ENCODE data around the gene ZNF165.

The ZNF165 gene

GRCh38 chr6:28105245-28105639 lies 24.9 kb downstream of the ZNF165 start:
- H3K4me3 ChIP-seq (ENCODE audit: low read length in 2 of 2), result peak overlapping the region; percentile 65 to 84
- peak overlapping the region; percentile 92 for H2AFZ ChIP-seq (ENCODE audit: low read length)
- peak overlapping the region; percentile 90 for H3K9ac ChIP-seq (ENCODE audit: low read depth, low read length, poor library complexity)
- no peak overlapping the region for H2AK5ac ChIP-seq (ENCODE audit: low read depth, low read length)
- H3K9me3 ChIP-seq (replicated peaks in 1 of 2; ENCODE audit: control insufficient read depth in 2 of 2, insufficient read depth in 1 of 2, low read depth in 1 of 2, low read length in 2 of 2), result no peaks in the 10 kb centered on the region
- H3K27me3 ChIP-seq (ENCODE audit: control insufficient read depth in 3 of 3, insufficient read depth in 3 of 3, low read depth in 1 of 3, low read length in 3 of 3), result no peaks in the 10 kb centered on the region
- no peak overlapping the region for H3K18ac ChIP-seq (ENCODE audit: low read length)
- H2BK120ac ChIP-seq (ENCODE audit: low read depth, low read length), result no peak overlapping the region
- no peak overlapping the region for H4K8ac ChIP-seq (ENCODE audit: low read depth, low read length)
- H2BK5ac ChIP-seq (ENCODE audit: low read length), result no peak overlapping the region
- H3K4me2 ChIP-seq (ENCODE audit: insufficient read depth, low read length, poor library complexity, severe bottlenecking), result peak overlapping the region; percentile 85
- WGBS, 2 donors (ENCODE audit: extremely low coverage in 2 of 2, insufficient read length in 2 of 2, insufficient replicate concordance in 1 of 2), result no CpG with 5 or more reads among the region's 5 CpGs
- H2BK12ac ChIP-seq (ENCODE audit: low read length), result no peak overlapping the region
- H3K79me1 ChIP-seq (ENCODE audit: low read depth, low read length), result no peaks in the 10 kb centered on the region
- peaks cover 0 to 2% of the 10 kb centered on the region in 2 donors for H3K4me1 ChIP-seq (ENCODE audit: control insufficient read depth in 2 of 2, insufficient read depth in 1 of 2, low read depth in 1 of 2, low read length in 2 of 2)
- H3K4ac ChIP-seq (ENCODE audit: low read length), result no peak overlapping the region
- H3K14ac ChIP-seq (ENCODE audit: low read length), result no peak overlapping the region
- no peaks in the 10 kb centered on the region for H3K36me3 ChIP-seq (replicated peaks in 1 of 2; ENCODE audit: control insufficient read depth in 2 of 2, insufficient read depth in 2 of 2, low read length in 2 of 2)
- H3K27ac ChIP-seq (replicated peaks; ENCODE audit: low read length), result no peak overlapping the region
- DNase-seq (ENCODE audit: low spot score), result no peak
- no peak overlapping the region for H4K91ac ChIP-seq (ENCODE audit: low read depth, low read length, poor library complexity)
- H2BK15ac ChIP-seq (ENCODE audit: low read length), result no peak overlapping the region
- no peak overlapping the region for H3K23ac ChIP-seq (ENCODE audit: low read depth, low read length, poor library complexity)

DNA sequence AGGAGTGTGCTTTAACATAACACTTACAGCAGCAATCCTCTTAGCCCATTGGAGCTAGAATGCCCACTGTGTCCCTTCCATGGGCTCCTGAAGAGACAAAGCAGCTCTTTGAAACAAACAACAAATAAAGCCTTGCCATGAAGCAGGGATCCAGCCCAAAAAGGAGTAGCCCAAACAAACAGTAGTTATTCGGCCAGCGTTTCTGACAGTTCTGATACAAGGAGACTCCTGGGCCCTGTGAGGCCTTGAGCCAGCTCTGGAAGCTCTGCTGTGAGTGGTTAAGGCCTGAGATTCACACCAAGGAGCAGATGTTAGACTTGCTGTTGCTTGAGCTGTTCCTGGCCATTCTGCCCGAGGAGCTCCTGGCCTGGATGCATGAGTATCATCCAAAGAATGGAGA lies 27.1 kb downstream of the ZNF165 start:
- H3K14ac ChIP-seq (ENCODE audit: low read length), result no peak overlapping the region
- no peak overlapping the region for H3K4ac ChIP-seq (ENCODE audit: low read length)
- no peak overlapping the region for H3K18ac ChIP-seq (ENCODE audit: low read length)
- H4K91ac ChIP-seq (ENCODE audit: low read depth, low read length, poor library complexity), result no peak overlapping the region
- no peak overlapping the region for H3K27ac ChIP-seq (replicated peaks; ENCODE audit: low read length)
- no peak overlapping the region for H3K23ac ChIP-seq (ENCODE audit: low read depth, low read length, poor library complexity)
- H2BK5ac ChIP-seq (ENCODE audit: low read length), result no peak overlapping the region
- no peak overlapping the region for H2BK120ac ChIP-seq (ENCODE audit: low read depth, low read length)
- no peak overlapping the region for H2AK5ac ChIP-seq (ENCODE audit: low read depth, low read length)
- no peak for DNase-seq (ENCODE audit: low spot score)
- H3K9me3 ChIP-seq (replicated peaks in 1 of 2; ENCODE audit: control insufficient read depth in 2 of 2, insufficient read depth in 1 of 2, low read depth in 1 of 2, low read length in 2 of 2), result no peaks in the 10 kb centered on the region
- no peak overlapping the region for H3K9ac ChIP-seq (ENCODE audit: low read depth, low read length, poor library complexity)
- H2BK12ac ChIP-seq (ENCODE audit: low read length), result no peak overlapping the region
- no peak overlapping the region for H2BK15ac ChIP-seq (ENCODE audit: low read length)
- no peak overlapping the region for H2AFZ ChIP-seq (ENCODE audit: low read length)
- H3K4me3 ChIP-seq (ENCODE audit: low read length in 2 of 2), result no peak overlapping the region
- H3K36me3 ChIP-seq (replicated peaks in 1 of 2; ENCODE audit: control insufficient read depth in 2 of 2, insufficient read depth in 2 of 2, low read length in 2 of 2), result no peaks in the 10 kb centered on the region
- no peaks in the 10 kb centered on the region for H3K27me3 ChIP-seq (ENCODE audit: control insufficient read depth in 3 of 3, insufficient read depth in 3 of 3, low read depth in 1 of 3, low read length in 3 of 3)
- WGBS, 2 donors (ENCODE audit: extremely low coverage in 2 of 2, insufficient read length in 2 of 2, insufficient replicate concordance in 1 of 2), result no CpG with 5 or more reads among the region's 3 CpGs
- H3K4me1 ChIP-seq (ENCODE audit: control insufficient read depth in 2 of 2, insufficient read depth in 1 of 2, low read depth in 1 of 2, low read length in 2 of 2), result peaks cover 0 to 2% of the 10 kb centered on the region in 2 donors
- no peaks in the 10 kb centered on the region for H3K79me1 ChIP-seq (ENCODE audit: low read depth, low read length)
- H4K8ac ChIP-seq (ENCODE audit: low read depth, low read length), result no peak overlapping the region
- H3K4me2 ChIP-seq (ENCODE audit: insufficient read depth, low read length, poor library complexity, severe bottlenecking), result no peak overlapping the region

DNA sequence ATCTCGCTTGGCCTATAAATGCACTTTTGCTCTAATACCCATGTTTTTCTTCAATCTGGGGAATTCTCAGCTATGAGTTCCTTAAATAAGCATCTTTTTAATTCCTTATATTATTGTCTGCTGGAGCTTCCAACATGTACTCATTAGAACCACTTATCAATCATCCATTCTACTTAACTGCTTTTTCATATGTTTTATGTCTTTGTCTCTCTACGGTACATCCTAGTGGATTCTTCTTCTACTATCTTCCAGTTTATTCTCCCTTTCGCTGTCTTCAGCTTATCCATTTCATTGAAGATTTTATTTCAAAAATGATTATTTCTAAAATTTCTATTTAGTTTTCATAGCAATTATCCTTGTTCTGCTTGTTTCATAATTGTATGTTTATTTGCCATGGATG lies 31.6 kb downstream of the ZNF165 start:
- DNase-seq (ENCODE audit: low spot score), result no peak
- Histone ChIP-seq H3K27ac (replicated peaks; ENCODE audit: low read length) (no peak overlapping the region), H4K91ac (ENCODE audit: low read depth, low read length, poor library complexity) (no peak overlapping the region), H2AK5ac (ENCODE audit: low read depth, low read length) (no peak overlapping the region), H3K14ac (ENCODE audit: low read length) (no peak overlapping the region), H3K9ac (ENCODE audit: low read depth, low read length, poor library complexity) (no peak overlapping the region), H3K4me3 (ENCODE audit: low read length in 2 of 2) (no peak overlapping the region), H2BK12ac (ENCODE audit: low read length) (no peak overlapping the region), H3K4me2 (ENCODE audit: insufficient read depth, low read length, poor library complexity, severe bottlenecking) (no peak overlapping the region), H3K79me1 (ENCODE audit: low read depth, low read length) (no peaks in the 10 kb centered on the region), H2BK5ac (ENCODE audit: low read length) (no peak overlapping the region), H3K18ac (ENCODE audit: low read length) (no peak overlapping the region), H3K27me3 (ENCODE audit: control insufficient read depth in 3 of 3, insufficient read depth in 3 of 3, low read depth in 1 of 3, low read length in 3 of 3) (no peaks in the 10 kb centered on the region), H3K23ac (ENCODE audit: low read depth, low read length, poor library complexity) (no peak overlapping the region), H3K36me3 (replicated peaks in 1 of 2; ENCODE audit: control insufficient read depth in 2 of 2, insufficient read depth in 2 of 2, low read length in 2 of 2) (peaks cover 5 to 30% of the 10 kb centered on the region in 2 donors), H2BK15ac (ENCODE audit: low read length) (no peak overlapping the region), H3K4ac (ENCODE audit: low read length) (no peak overlapping the region), H3K9me3 (replicated peaks in 1 of 2; ENCODE audit: control insufficient read depth in 2 of 2, insufficient read depth in 1 of 2, low read depth in 1 of 2, low read length in 2 of 2) (no peaks in the 10 kb centered on the region), H3K4me1 (ENCODE audit: control insufficient read depth in 2 of 2, insufficient read depth in 1 of 2, low read depth in 1 of 2, low read length in 2 of 2) (no peaks in the 10 kb centered on the region), H2AFZ (ENCODE audit: low read length) (no peak overlapping the region), H4K8ac (ENCODE audit: low read depth, low read length) (no peak overlapping the region), H2BK120ac (ENCODE audit: low read depth, low read length) (no peak overlapping the region)
- no CpG with 5 or more reads among the region's 3 CpGs for WGBS, 2 donors (ENCODE audit: extremely low coverage in 2 of 2, insufficient read length in 2 of 2, insufficient replicate concordance in 1 of 2)

GRCh38 chr6:28115799-28116198 lies 35.4 kb downstream of the ZNF165 start:
- Histone ChIP-seq H3K27me3 (ENCODE audit: control insufficient read depth in 3 of 3, insufficient read depth in 3 of 3, low read depth in 1 of 3, low read length in 3 of 3) (no peaks in the 10 kb centered on the region), H4K91ac (ENCODE audit: low read depth, low read length, poor library complexity) (no peak overlapping the region), H3K4ac (ENCODE audit: low read length) (no peak overlapping the region), H3K9me3 (replicated peaks in 1 of 2; ENCODE audit: control insufficient read depth in 2 of 2, insufficient read depth in 1 of 2, low read depth in 1 of 2, low read length in 2 of 2) (no peaks in the 10 kb centered on the region), H3K4me3 (ENCODE audit: low read length in 2 of 2) (no peak overlapping the region), H3K18ac (ENCODE audit: low read length) (no peak overlapping the region), H2AFZ (ENCODE audit: low read length) (no peak overlapping the region), H2BK5ac (ENCODE audit: low read length) (no peak overlapping the region), H2AK5ac (ENCODE audit: low read depth, low read length) (no peak overlapping the region), H3K36me3 (replicated peaks in 1 of 2; ENCODE audit: control insufficient read depth in 2 of 2, insufficient read depth in 2 of 2, low read length in 2 of 2) (peaks cover 11 to 68% of the 10 kb centered on the region in 2 donors), H2BK120ac (ENCODE audit: low read depth, low read length) (no peak overlapping the region), H3K79me1 (ENCODE audit: low read depth, low read length) (no peaks in the 10 kb centered on the region), H2BK12ac (ENCODE audit: low read length) (no peak overlapping the region), H2BK15ac (ENCODE audit: low read length) (no peak overlapping the region), H3K14ac (ENCODE audit: low read length) (no peak overlapping the region), H3K4me1 (ENCODE audit: control insufficient read depth in 2 of 2, insufficient read depth in 1 of 2, low read depth in 1 of 2, low read length in 2 of 2) (no peaks in the 10 kb centered on the region), H3K9ac (ENCODE audit: low read depth, low read length, poor library complexity) (no peak overlapping the region), H3K4me2 (ENCODE audit: insufficient read depth, low read length, poor library complexity, severe bottlenecking) (no peak overlapping the region), H3K23ac (ENCODE audit: low read depth, low read length, poor library complexity) (no peak overlapping the region), H3K27ac (replicated peaks; ENCODE audit: low read length) (no peak overlapping the region), H4K8ac (ENCODE audit: low read depth, low read length) (no peak overlapping the region)
- WGBS, 2 donors (ENCODE audit: extremely low coverage in 2 of 2, insufficient read length in 2 of 2, insufficient replicate concordance in 1 of 2), result no CpG with 5 or more reads among the region's 2 CpGs
- DNase-seq (ENCODE audit: low spot score), result no peak
